ENCODE results near the gene PKD1L1. TPM values are rescaled to one million over a fixed set of nuclear protein-coding genes. Genes with fewer than 3 reads are reported as not detected.

The PKD1L1 gene
- total RNA-seq, 6 donors from 2014 or later = 0.46 to 4.8 (median 0.75) TPM

DNA sequence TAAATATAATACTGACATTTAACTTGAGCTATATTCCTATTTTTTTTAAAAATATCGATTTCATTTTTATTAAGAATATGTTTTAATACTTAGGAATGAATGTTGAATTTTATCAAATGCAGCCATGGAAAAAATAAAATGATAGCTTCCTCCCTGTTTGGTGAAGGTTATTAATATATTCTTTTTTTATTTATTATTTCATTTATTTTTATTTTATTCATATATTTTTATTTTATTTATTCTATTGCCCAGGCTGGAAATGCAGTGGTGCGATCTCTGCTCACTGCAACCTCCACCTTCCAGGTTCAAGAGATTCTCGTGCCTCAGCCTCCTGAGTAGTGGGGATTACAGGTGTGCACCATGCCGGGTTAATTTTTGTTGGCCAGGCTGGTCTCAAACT lies 160.2 kb downstream of the PKD1L1 start:
- ATAC-seq (ENCODE audit: low FRiP score in 2 of 2) (no peak), DNase-seq (no peak)

DNA sequence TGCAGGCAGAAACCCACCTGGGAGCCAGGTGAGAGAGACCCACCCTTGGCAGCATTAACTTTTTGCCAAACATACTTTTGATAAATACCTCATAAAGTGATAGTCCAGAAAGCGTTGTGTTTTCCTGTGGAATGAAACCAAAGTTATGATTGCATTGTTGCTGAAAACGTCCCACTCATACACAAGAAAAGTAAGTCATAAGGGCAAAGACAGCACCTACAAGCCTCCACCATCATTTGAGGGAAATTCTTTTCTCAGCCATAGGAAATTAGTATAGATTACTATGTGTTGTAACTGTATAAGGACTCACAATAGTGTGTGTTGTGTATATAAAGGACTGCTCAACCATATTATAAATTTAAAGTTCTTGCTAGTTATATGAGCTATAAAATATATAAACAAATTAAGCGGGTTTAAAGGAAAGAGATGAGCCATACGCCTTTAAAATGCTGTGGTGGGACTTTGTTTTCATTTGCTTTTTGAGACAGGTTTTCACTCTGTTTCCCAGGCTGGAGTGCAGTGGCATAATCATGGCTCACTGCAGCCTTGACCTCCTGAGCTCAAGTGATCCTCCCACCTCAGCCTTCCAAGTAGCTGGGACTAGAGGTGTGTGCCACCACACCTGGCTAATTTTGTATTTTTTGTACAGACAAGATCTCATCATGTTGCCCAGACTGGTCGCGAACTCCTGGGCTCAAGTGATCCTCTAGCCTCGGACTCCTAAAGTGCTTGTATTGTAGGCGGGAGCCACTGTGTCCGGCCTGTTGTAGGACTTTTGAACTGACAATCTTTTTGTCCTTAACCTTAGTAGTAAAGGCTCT lies 160.8 kb downstream of the PKD1L1 start:
- DNase-seq = no peak
- H3K9me3 ChIP-seq = no peaks in the 10 kb centered on the region
- no peaks in the 10 kb centered on the region for H3K27me3 ChIP-seq
- 79 to 87% methylated on average over 9 of the region's 9 CpGs for whole genome bisulfite sequencing, 2 donors
- no peaks in the 10 kb centered on the region for H3K36me3 ChIP-seq
- H3K27ac ChIP-seq = peak overlapping the region in 2 of 4 donors; percentile 14 to 63
- no peak overlapping the region for H3K4me3 ChIP-seq
- H3K4me1 ChIP-seq = peaks cover 0 to 6% (median 3%) of the 10 kb centered on the region in 4 donors
- TF ChIP-seq POLR2A (IDR thresholded peaks at IDR 0.05) (no peak), EP300 (IDR thresholded peaks at IDR 0.05) (no peak), POLR2AphosphoS5 (IDR thresholded peaks at IDR 0.05) (no peak)
- TF ChIP-seq, protein P1, sequence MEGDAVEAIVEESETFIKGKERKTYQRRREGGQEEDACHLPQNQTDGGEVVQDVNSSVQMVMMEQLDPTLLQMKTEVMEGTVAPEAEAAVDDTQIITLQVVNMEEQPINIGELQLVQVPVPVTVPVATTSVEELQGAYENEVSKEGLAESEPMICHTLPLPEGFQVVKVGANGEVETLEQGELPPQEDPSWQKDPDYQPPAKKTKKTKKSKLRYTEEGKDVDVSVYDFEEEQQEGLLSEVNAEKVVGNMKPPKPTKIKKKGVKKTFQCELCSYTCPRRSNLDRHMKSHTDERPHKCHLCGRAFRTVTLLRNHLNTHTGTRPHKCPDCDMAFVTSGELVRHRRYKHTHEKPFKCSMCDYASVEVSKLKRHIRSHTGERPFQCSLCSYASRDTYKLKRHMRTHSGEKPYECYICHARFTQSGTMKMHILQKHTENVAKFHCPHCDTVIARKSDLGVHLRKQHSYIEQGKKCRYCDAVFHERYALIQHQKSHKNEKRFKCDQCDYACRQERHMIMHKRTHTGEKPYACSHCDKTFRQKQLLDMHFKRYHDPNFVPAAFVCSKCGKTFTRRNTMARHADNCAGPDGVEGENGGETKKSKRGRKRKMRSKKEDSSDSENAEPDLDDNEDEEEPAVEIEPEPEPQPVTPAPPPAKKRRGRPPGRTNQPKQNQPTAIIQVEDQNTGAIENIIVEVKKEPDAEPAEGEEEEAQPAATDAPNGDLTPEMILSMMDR (IDR thresholded peaks at IDR 0.05) = no peak
- ATAC-seq (ENCODE audit: low FRiP score in 2 of 2) = no peak

More for the DNA sequence above, 160.2 kb downstream of the PKD1L1 start:
- H3K4me1 ChIP-seq = peaks cover 0 to 6% (median 3%) of the 10 kb centered on the region in 4 donors
- no peak for TF ChIP-seq POLR2AphosphoS5 (IDR thresholded peaks at IDR 0.05)
- TF ChIP-seq, protein P1 (IDR thresholded peaks at IDR 0.05) = no peak
- no peaks in the 10 kb centered on the region for H3K27me3 ChIP-seq
- no peaks in the 10 kb centered on the region for H3K9me3 ChIP-seq
- no peak overlapping the region for H3K27ac ChIP-seq
- WGBS, 2 donors = 96 to 97% methylated on average over 4 of the region's 4 CpGs
- H3K4me3 ChIP-seq = no peak overlapping the region
- no peaks in the 10 kb centered on the region for H3K36me3 ChIP-seq

DNA sequence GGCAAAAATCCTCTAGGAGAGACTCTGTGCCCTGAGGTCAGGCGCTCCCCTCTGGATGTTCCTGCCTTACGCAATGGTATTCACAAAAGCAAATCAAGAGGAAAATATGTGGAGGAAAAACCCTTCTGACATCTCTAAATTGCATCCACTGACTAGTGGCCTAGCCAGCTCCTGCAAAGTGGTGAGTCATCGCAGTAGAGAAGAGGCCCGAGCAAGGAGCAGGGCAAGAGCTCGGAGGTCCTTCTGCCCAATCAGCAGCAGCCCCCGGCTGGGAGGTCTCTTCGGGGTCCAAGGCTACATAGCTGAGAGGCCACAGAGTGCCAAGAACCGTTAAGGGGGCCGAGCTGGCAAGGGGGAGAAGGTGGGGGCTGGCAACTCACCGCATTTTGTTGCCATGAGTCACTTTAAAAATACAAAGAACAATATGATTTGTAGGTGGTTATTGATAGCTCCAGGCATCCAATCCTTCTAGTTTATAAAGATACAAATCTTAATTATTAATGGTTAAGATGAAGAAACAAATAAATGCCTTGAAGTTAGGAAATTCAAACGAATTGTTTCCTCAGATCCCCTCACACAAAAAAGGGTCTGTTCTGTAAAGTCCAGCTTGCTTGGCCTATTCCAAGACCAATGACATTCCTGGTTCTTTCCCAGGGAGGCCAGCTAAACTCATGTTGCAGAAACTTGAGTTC lies 161.6 kb downstream of the PKD1L1 start:
- no peak overlapping the region for H3K4me3 ChIP-seq
- 53 to 59% methylated on average over 11 of the region's 11 CpGs for WGBS, 2 donors
- ATAC-seq (ENCODE audit: low FRiP score in 2 of 2) = peak; percentile 83 to 88
- no peaks in the 10 kb centered on the region for H3K9me3 ChIP-seq
- DNase-seq = peak in 1 of 2 donors; percentile 32
- H3K27ac ChIP-seq = peak overlapping the region in 2 of 4 donors; percentile 14 to 63
- peaks cover 0 to 6% (median 3%) of the 10 kb centered on the region in 4 donors for H3K4me1 ChIP-seq
- no peaks in the 10 kb centered on the region for H3K36me3 ChIP-seq
- H3K27me3 ChIP-seq = no peaks in the 10 kb centered on the region
- TF ChIP-seq, protein P1 (IDR thresholded peaks at IDR 0.05) = no peak
- TF ChIP-seq POLR2AphosphoS5 (IDR thresholded peaks at IDR 0.05) (peak in 1 of 2 donors; percentile 30), POLR2A (IDR thresholded peaks at IDR 0.05) (no peak)

DNA sequence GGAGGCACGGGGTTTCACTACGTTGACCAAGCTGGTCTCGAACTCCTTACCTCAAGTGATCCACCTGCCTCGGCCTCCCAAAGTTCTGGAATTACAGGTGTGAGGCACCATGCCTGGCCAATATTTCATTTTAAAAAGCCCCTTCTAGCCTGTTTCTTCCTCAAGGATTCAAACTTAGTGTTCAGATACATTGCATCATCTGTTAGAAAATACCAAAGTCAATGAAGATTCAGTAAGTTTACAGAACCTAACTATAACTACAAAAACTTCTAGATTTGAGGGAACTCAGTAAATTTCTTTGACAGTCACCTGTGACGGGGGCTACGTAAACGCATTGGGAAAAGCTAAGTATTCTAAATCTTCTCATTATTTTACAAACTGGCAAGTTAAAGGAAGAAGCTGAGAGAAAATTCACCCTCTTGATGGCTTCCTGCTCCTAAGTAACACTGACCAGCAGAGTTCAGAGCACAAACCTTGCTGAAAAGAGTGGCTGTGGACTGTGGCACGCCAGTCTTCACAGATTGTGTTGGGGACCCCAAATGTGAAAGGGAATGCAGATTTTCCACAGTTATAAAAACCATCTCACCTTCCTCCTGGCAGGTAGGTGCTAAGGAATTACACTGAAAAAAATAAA lies 162.2 kb downstream of the PKD1L1 start:
- no peaks in the 10 kb centered on the region for H3K36me3 ChIP-seq
- DNase-seq (no peak), ATAC-seq (ENCODE audit: low FRiP score in 2 of 2) (no peak)
- no peaks in the 10 kb centered on the region for H3K27me3 ChIP-seq
- H3K4me1 ChIP-seq = peaks cover 0 to 6% (median 3%) of the 10 kb centered on the region in 4 donors
- no peak overlapping the region for H3K4me3 ChIP-seq
- no peaks in the 10 kb centered on the region for H3K9me3 ChIP-seq
- TF ChIP-seq EP300 (IDR thresholded peaks at IDR 0.05) (no peak), POLR2AphosphoS5 (IDR thresholded peaks at IDR 0.05) (no peak), POLR2A (IDR thresholded peaks at IDR 0.05) (no peak)
- TF ChIP-seq, protein P1 (IDR thresholded peaks at IDR 0.05) = no peak
- H3K27ac ChIP-seq = peak overlapping the region in 1 of 4 donors; percentile 63
- WGBS, 2 donors = 93 to 96% methylated on average over 8 of the region's 8 CpGs
